Measurements from ENCODE around the gene MPIG6B.

Gene MPIG6B

GRCh38 chr6:31769684-31770371 is 46.7 kb downstream of the MPIG6B start:
- DNase-seq = peak; percentile 33

DNA sequence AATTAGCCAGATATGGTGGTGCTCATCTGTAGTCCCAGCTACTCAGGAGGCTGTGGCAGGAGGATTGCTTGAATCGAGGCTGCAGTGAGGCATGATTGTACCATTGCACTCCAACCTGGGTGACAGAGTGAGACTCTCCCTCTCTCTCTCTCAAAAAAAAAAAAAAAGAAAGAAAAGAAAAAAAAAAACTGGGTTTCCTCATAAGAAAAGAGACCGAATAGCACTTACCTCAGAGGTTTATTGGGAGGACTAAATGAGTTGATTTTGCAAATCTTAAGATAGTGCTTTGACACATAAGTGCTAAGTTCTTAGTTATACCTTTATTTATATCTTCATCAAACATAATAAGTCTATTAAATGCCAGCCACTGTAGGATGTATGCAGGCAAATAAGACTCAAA is 47.7 kb downstream of the MPIG6B start:
- DNase-seq = no peak

GRCh38 chr6:31771992-31772358 is 48.8 kb downstream of the MPIG6B start:
- DNase-seq = peak; percentile 45

- DNase-seq = no peak
Observed at GRCh38 chr6:31775184-31775583, 52.0 kb downstream of the MPIG6B start.

- no peak for DNase-seq
Observed at GRCh38 chr6:31775633-31776484, 52.7 kb downstream of the MPIG6B start.
